ENCODE measurements around the gene PHACTR4.
"Not testable (repeated sequence)": the region's sequence is repeated elsewhere in the genome, so short reads cannot be mapped to it uniquely, and the experiment has no call there.

DNA sequence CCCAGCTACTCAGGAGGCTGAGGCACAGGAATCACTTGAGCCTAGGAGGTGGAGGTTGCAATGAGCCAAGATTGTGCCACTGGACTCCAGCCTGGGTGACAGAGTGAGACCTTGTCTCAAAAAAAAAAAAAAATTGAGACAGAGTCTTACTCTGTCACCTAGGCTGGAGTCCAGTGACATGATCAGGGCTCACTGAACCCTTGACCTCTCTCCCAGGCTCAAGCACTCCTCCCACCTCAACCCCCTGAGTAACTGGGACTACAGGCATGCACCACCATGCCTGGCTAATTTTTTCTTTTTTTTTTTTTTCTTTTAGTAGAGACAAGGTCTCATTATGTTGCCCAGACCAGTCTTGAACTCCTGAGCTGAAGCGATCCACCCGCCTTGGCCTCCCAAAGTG is 6.7 kb downstream of the PHACTR4 start:
- TF ChIP-seq, protein P1, sequence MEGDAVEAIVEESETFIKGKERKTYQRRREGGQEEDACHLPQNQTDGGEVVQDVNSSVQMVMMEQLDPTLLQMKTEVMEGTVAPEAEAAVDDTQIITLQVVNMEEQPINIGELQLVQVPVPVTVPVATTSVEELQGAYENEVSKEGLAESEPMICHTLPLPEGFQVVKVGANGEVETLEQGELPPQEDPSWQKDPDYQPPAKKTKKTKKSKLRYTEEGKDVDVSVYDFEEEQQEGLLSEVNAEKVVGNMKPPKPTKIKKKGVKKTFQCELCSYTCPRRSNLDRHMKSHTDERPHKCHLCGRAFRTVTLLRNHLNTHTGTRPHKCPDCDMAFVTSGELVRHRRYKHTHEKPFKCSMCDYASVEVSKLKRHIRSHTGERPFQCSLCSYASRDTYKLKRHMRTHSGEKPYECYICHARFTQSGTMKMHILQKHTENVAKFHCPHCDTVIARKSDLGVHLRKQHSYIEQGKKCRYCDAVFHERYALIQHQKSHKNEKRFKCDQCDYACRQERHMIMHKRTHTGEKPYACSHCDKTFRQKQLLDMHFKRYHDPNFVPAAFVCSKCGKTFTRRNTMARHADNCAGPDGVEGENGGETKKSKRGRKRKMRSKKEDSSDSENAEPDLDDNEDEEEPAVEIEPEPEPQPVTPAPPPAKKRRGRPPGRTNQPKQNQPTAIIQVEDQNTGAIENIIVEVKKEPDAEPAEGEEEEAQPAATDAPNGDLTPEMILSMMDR (IDR thresholded peaks at IDR 0.05; ENCODE audit: poor library complexity), result not testable (repeated sequence)
- TF ChIP-seq EZH2 (IDR thresholded peaks at IDR 0.05; ENCODE audit: borderline replicate concordance), result not testable (repeated sequence)
